IMR-90 (cell line): ENCODE results near the gene C19orf47. TPM values are rescaled to one million over a fixed set of nuclear protein-coding genes. Genes with fewer than 3 reads are reported as not detected.

Experiments used
- ATAC-seq: fragments of 200-7000 bp; cut with Tn5 transposase; 2 replicates; pipeline ENCODE4 v1.9.1; 2020; ENCODE audit warnings: low read depth, mild to moderate bottlenecking, moderate library complexity
- BruUV-seq: library from RNA; stranded (reverse); fragments of 400-500 nt; replicated peaks from 2 replicates; lab custom pipeline; 2021; lab: Mats Ljungman, UMichigan
- CTCF ChIA-PET: fragments of 300-600 bp; formaldehyde crosslinking; extraction: SDS; loops from one replicate; lab custom pipeline; 2021; ENCODE audit warnings: antibody characterized with exemption; lab: Yijun Ruan, JAX
- POLR2A ChIA-PET: fragments of 300-600 bp; sonication (Branson Sonifier 250); formaldehyde crosslinking; loops from one replicate; lab custom pipeline; 2022; ENCODE audit warnings: antibody characterized with exemption; ENCODE audit not compliant: unreplicated experiment; lab: Charles Lee
- DNase-seq: peaks from one replicate; pipeline ENCODE4 v3.0.0; 2013
- H2AFZ ChIP-seq: replicated peaks from 2 replicates; pipeline ENCODE3; 2013; ENCODE audit warnings: low read length, mild to moderate bottlenecking; ENCODE audit not compliant: poor library complexity
- H2AK5ac ChIP-seq: 2 replicates; pipeline ENCODE4 v1.6.1; 2013; ENCODE audit warnings: low read depth, low read length, inconsistent platforms
- H2AK9ac ChIP-seq: replicated peaks from 2 replicates; pipeline ENCODE3; 2013; ENCODE audit warnings: mild to moderate bottlenecking, low read depth, low read length, moderate library complexity; ENCODE audit not compliant: poor library complexity
- H2BK120ac ChIP-seq: 2 replicates; pipeline ENCODE4 v1.6.1; 2013; ENCODE audit warnings: low read depth, low read length, inconsistent platforms
- H2BK15ac ChIP-seq: 3 replicates; pipeline ENCODE4 v1.6.1; 2013; ENCODE audit warnings: low read depth, low read length, inconsistent platforms
- H2BK20ac ChIP-seq: 2 replicates; pipeline ENCODE4 v1.6.1; 2013; ENCODE audit warnings: low read depth, mild to moderate bottlenecking, inconsistent platforms, low read length, moderate library complexity
- H2BK5ac ChIP-seq: 2 replicates; pipeline ENCODE4 v1.6.1; 2013; ENCODE audit warnings: mild to moderate bottlenecking, low read depth, low read length, inconsistent platforms; ENCODE audit not compliant: poor library complexity, severe bottlenecking
- H3K14ac ChIP-seq: replicated peaks from 2 replicates; pipeline ENCODE4 v1.6.1; 2013; ENCODE audit warnings: low read depth, low read length, inconsistent platforms
- H3K18ac ChIP-seq: 2 replicates; pipeline ENCODE4 v1.6.1; 2013; ENCODE audit warnings: low read depth, low read length, control low read depth
- H3K23ac ChIP-seq: 2 replicates; pipeline ENCODE4 v1.6.1; 2013; ENCODE audit warnings: low read depth, low read length, inconsistent platforms
- H3K27ac ChIP-seq: 2 replicates; pipeline ENCODE4 v1.5.1; 2013; ENCODE audit warnings: mild to moderate bottlenecking, control low read depth, low read length; ENCODE audit not compliant: insufficient read depth
- H3K27me3 ChIP-seq: 2 replicates; pipeline ENCODE4 v1.6.1; 2013; ENCODE audit warnings: low read length; ENCODE audit not compliant: control insufficient read depth, insufficient read depth
- H3K36me3 ChIP-seq: 2 replicates; pipeline ENCODE4 v1.6.1; 2013; ENCODE audit warnings: low read length, mixed read lengths; ENCODE audit not compliant: control insufficient read depth, insufficient read depth
- H3K4ac ChIP-seq: 2 replicates; pipeline ENCODE4 v1.6.1; 2013; ENCODE audit warnings: low read depth, low read length, inconsistent platforms
- H3K4me1 ChIP-seq: 2 replicates; pipeline ENCODE4 v1.6.1; 2013; ENCODE audit warnings: low read length, mixed read lengths; ENCODE audit not compliant: control insufficient read depth, insufficient read depth
- H3K4me2 ChIP-seq: 2 replicates; pipeline ENCODE4 v1.6.1; 2013; ENCODE audit warnings: low read depth, mild to moderate bottlenecking, control low read depth, low read length, moderate library complexity
- H3K4me3 ChIP-seq: 2 replicates; pipeline ENCODE4 v1.5.1; 2013; ENCODE audit warnings: low read depth, mild to moderate bottlenecking, control low read depth, low read length, moderate library complexity; ENCODE audit not compliant: insufficient read depth
- H3K56ac ChIP-seq: 2 replicates; pipeline ENCODE4 v1.6.1; 2013; ENCODE audit warnings: low read length, inconsistent platforms; ENCODE audit not compliant: insufficient read depth; ENCODE audit errors: extremely low read depth
- H3K79me1 ChIP-seq, 2 experiments: 2 replicates each; pipeline ENCODE4 v1.6.1; 2013; ENCODE audit warnings: low read length in 2 of 2, inconsistent platforms in 1 of 2, low read depth in 1 of 2
- H3K9ac ChIP-seq: 2 replicates; pipeline ENCODE4 v1.6.1; 2013; ENCODE audit warnings: low read depth, low read length, control low read depth
- H3K9me1 ChIP-seq: 2 replicates; pipeline ENCODE4 v1.6.1; 2013; ENCODE audit warnings: low read length, inconsistent platforms; ENCODE audit not compliant: insufficient read depth
- H3K9me3 ChIP-seq: 2 replicates; pipeline ENCODE4 v1.6.1; 2013; ENCODE audit warnings: low read length; ENCODE audit not compliant: control insufficient read depth, insufficient read depth
- H4K20me1 ChIP-seq: 2 replicates; pipeline ENCODE4 v1.6.1; 2013; ENCODE audit warnings: low read length, inconsistent platforms; ENCODE audit not compliant: insufficient read depth
- H4K5ac ChIP-seq: 2 replicates; pipeline ENCODE4 v1.6.1; 2013; ENCODE audit warnings: mild to moderate bottlenecking, low read depth, low read length, control low read depth
- H4K8ac ChIP-seq, 2 experiments: 2 replicates each; pipeline ENCODE4 v1.6.1; 2013; ENCODE audit warnings: low read depth in 2 of 2, low read length in 2 of 2, control low read depth in 1 of 2, inconsistent platforms in 1 of 2
- H4K91ac ChIP-seq: 2 replicates; pipeline ENCODE4 v1.6.1; 2013; ENCODE audit warnings: low read depth, low read length, inconsistent platforms; ENCODE audit not compliant: insufficient read depth
- FOS ChIP-seq: fragments of 150-350 bp; IDR thresholded peaks from 2 replicates; pipeline ENCODE4 v1.6.1; 2016; ENCODE audit warnings: low read depth, low read length
- MAFK ChIP-seq: IDR thresholded peaks from 2 replicates; pipeline ENCODE4 v1.6.1; 2012; ENCODE audit warnings: low read depth, low read length, improper control_type of control experiment
- WGBS, 2 experiments: methylation state at CpG; one replicate each; pipeline versions ENCODE4 v1.1.5 to v1.1.7; 2013; ENCODE audit warnings: missing lambda C conversion rate in 2 of 2; ENCODE audit not compliant: insufficient read length in 1 of 2; ENCODE audit errors: extremely low coverage in 2 of 2; 5-methylcytosine and 5-hydroxymethylcytosine counted together
- dilution Hi-C: fragments of 300-500 bp; cut with HindIII; formaldehyde crosslinking; loops from one replicate; pipeline ENCODE4 v1.14.3; 2018; ENCODE audit warnings: low sequenced_read_pairs; ENCODE audit not compliant: unreplicated experiment
- in situ Hi-C: fragments of 300-500 bp; cut with MboI; formaldehyde crosslinking; loops from 3 replicates; pipeline ENCODE4 v1.14.3; 2019; ENCODE audit warnings: low sequenced_read_pairs, inconsistent platforms, mixed read lengths
- intact Hi-C: fragments of 100-400 bp; cut with micrococcal nuclease; formaldehyde crosslinking; loops from 2 replicates; pipeline ENCODE4 v1.10.0; 2022
- polyA plus RNA-seq, 3 experiments: library from polyadenylated mRNA; depleted of rRNA; stranded (reverse); fragments of >200 nt; gene quantifications; 2 replicates each; pipeline ENCODE4 v1.2.3, GENCODE V29; 2012; ENCODE audit warnings: low replicate concordance in 1 of 3
- total RNA-seq: library from RNA; depleted of rRNA; stranded (reverse); fragments of >200 nt; gene quantifications from 2 replicates; pipeline ENCODE4 v1.2.3, GENCODE V29; 2012
- TF ChIP-seq, protein P1 (sequence below): fragments of 150-350 bp; IDR thresholded peaks from 2 replicates; pipeline ENCODE4 v1.6.1; 2016; ENCODE audit warnings: low read depth, mild to moderate bottlenecking, low read length, moderate library complexity, borderline replicate concordance

C19orf47 gene
- total and polyA plus RNA-seq, 2 of the 4 experiments (the other 2 are of a cell fraction), result 3.6 to 16.3 TPM

DNA sequence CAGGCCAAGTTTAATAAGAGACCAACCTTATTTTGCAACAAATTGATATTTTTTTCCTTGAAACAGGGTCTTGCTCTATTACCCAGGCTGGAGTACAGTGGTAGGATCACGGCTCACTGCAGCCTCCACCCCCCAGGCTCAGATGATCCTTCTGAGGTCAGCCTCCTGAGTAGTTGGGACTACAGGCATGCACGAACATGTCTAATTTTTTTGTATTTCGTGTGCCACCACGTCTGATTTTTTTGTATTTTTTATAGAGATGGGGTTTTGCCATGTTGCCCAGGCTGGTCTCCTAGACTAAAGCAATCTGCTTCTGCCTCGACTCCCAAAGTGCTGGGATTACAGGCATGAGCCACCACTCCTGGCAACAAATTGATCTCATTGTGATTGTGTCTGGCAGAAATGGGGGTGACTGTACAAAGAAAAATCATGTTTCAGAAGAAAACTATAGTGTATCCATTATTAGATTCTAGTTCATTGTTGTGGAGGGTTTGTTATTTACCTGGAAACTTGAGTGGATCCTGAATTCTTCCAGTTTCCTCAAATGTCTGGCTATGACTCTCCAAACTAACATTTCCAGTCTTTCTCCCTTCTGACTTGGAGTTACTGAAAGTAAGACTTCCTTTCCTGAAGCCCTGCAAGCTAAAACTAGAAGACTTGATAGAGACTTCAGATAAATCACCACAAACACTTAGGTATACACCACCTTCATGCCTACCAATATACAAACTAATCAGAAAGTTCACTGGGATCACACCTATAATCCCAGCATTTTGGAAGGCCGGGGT lies 45.8 kb downstream of the C19orf47 start (continued):
- TF ChIP-seq, protein P1, sequence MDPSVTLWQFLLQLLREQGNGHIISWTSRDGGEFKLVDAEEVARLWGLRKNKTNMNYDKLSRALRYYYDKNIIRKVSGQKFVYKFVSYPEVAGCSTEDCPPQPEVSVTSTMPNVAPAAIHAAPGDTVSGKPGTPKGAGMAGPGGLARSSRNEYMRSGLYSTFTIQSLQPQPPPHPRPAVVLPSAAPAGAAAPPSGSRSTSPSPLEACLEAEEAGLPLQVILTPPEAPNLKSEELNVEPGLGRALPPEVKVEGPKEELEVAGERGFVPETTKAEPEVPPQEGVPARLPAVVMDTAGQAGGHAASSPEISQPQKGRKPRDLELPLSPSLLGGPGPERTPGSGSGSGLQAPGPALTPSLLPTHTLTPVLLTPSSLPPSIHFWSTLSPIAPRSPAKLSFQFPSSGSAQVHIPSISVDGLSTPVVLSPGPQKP, result no peak

DNA sequence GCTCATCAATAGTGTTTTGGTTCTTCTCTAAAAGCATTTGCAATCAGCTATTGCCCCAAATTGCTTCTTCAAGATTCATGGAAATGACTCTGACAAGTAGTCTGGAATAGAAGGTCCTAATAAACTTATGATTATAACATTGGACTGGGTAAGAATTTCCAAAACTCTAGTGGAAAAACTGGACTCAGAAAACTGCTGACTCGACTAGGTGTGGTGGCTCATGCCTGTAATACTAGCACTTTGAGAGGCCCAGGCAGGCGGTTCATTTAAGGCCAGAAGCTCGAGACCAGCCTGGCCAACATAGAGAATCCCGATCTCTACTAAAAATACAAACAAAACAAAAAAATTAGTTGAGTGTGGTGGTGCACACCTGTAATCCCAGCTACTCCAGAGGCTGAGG lies 47.5 kb downstream of the C19orf47 start:
- TF ChIP-seq MAFK, result peak; percentile 74
- no peak for TF ChIP-seq FOS
- Histone ChIP-seq H2AK9ac (no peak overlapping the region), H3K56ac (no peak overlapping the region), H2BK20ac (no peak overlapping the region), H2BK120ac (no peak overlapping the region), H3K27ac (no peak overlapping the region), H3K4ac (no peak overlapping the region), H3K27me3 (no peaks in the 10 kb centered on the region), H3K18ac (no peak overlapping the region), H2AK5ac (no peak overlapping the region), H4K91ac (no peak overlapping the region), H3K4me2 (no peak overlapping the region), H3K4me1 (no peaks in the 10 kb centered on the region), H2AFZ (no peak overlapping the region), H3K9me3 (no peaks in the 10 kb centered on the region), H4K8ac (no peak overlapping the region), H3K36me3 (no peaks in the 10 kb centered on the region), H3K9ac (no peak overlapping the region), H3K9me1 (no peaks in the 10 kb centered on the region), H3K23ac (no peak overlapping the region), H2BK5ac (no peak overlapping the region), H4K5ac (no peak overlapping the region), H4K20me1 (no peaks in the 10 kb centered on the region), H3K4me3 (no peak overlapping the region), H3K79me1 (no peaks in the 10 kb centered on the region), H3K14ac (no peak overlapping the region), H2BK15ac (no peak overlapping the region)
- in situ Hi-C loops (loop anchor here (10.0 to 25.0 kb wide), 2 partner anchors 212 to 304 kb away; partner anchors contain the start of gene LTBP4), intact Hi-C loops (loop anchor here (10.0 kb wide), 1 partner anchor 124 kb away; the partner anchor contains the start of gene SERTAD1), dilution Hi-C loops (no loop called here)
- DNase-seq (no peak), ATAC-seq (no peak)
- ChIA-PET CTCF (no interaction called here), POLR2A (no interaction called here)
- no TSS peak for BruUV-seq
- WGBS, 2 experiments, result no CpG with 5 or more reads among the region's 4 CpGs
